Activated CD8-positive, alpha-beta T cell treated with anti-CD3 and anti-CD28 coated beads for 36 hours (primary cell): ENCODE measurements around the gene CRIP2. TPM values are rescaled to one million over a fixed set of nuclear protein-coding genes. Genes with fewer than 3 reads are reported as not detected.
A peak's percentile ranks its signal among the peaks of the same experiment; 100 is the strongest.

Source experiments
- ATAC-seq: fragments of 200-7000 bp; cut with Tn5 transposase; one replicate; pipeline ENCODE4 v1.10.0; 2021; ENCODE audit warnings: mild to moderate bottlenecking, moderate library complexity
- CTCF ChIA-PET: fragments of 350-600 bp; sonication (Branson Sonifier 250); formaldehyde crosslinking; loops from one replicate; lab custom pipeline; 2021; ENCODE audit warnings: antibody characterized with exemption; lab: Charles Lee
- POLR2A ChIA-PET: fragments of 350-600 bp; sonication (Branson Sonifier 250); formaldehyde crosslinking; loops from one replicate; lab custom pipeline; 2021; ENCODE audit warnings: antibody characterized with exemption; lab: Charles Lee
- DNase-seq: peaks from one replicate; pipeline ENCODE4 v3.0.0-alpha.2; 2020
- H3K27ac Mint-ChIP-seq: one replicate; pipeline ENCODE4 v1.8.0; 2021; ENCODE audit warnings: mild to moderate bottlenecking, mixed read lengths
- H3K27me3 Mint-ChIP-seq: one replicate; pipeline ENCODE4 v1.8.0; 2021; ENCODE audit warnings: mixed read lengths
- H3K36me3 Mint-ChIP-seq: one replicate; pipeline ENCODE4 v1.8.0; 2021; ENCODE audit warnings: low read depth, mixed read lengths
- H3K4me1 Mint-ChIP-seq: one replicate; pipeline ENCODE4 v1.8.0; 2021; ENCODE audit warnings: low read depth, mixed read lengths
- H3K4me3 Mint-ChIP-seq: one replicate; pipeline ENCODE4 v1.8.0; 2021; ENCODE audit warnings: mild to moderate bottlenecking, moderate library complexity, mixed read lengths
- H3K9me3 Mint-ChIP-seq: one replicate; pipeline ENCODE4 v1.8.0; 2021; ENCODE audit warnings: mixed read lengths
- intact Hi-C: fragments of 100-400 bp; cut with micrococcal nuclease; formaldehyde crosslinking; loops from one replicate; pipeline ENCODE4 v1.10.0; 2022
- total RNA-seq, 2 experiments: library from RNA; stranded (reverse); gene quantifications; one replicate each; pipeline ENCODE4 v1.2.3, GENCODE V29; 2021
- TF ChIP-seq, protein P1 (sequence below): fragments of 200-600 bp; IDR thresholded peaks from one replicate; pipeline ENCODE4 v1.8.0; 2022; ENCODE audit warnings: antibody characterized with exemption, mild to moderate bottlenecking

CRIP2 gene
- total RNA-seq, 2 experiments from 2014 or later: 0.45 TPM; not detected in 1

DNA sequence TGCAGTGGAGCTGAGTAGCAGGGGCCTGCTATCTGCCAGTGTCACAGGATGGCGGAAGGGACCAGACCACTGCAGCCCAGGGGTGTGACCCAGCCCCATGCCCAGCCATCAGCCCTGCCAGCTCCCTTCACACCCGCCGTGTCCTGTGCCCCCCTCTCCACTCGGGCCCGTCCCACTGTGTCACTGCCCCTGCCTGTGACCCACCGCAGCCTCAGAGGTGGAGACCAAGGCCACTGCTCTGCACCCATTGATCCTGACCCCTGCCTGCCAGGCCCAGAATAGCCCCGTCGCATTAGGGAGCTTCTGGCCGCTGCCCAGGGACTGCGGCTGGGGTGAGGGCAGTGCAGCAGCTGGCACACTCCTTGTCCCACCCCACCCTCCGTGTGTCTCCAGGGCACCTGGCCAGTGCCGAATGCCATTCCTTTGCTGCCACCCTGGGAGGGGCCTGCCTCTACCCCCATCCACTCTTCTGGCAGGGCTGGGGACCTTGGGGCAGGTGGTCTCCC, 2.1 kb upstream of the CRIP2 start:
- ATAC-seq: no peak
- no peak overlapping the region for H3K27ac Mint-ChIP-seq
- peaks cover 10% of the 10 kb centered on the region for H3K4me1 Mint-ChIP-seq
- DNase-seq: no peak
- H3K9me3 Mint-ChIP-seq: no peaks in the 10 kb centered on the region
- intact Hi-C loops: no loop called here
- no peak overlapping the region for H3K4me3 Mint-ChIP-seq
- TF ChIP-seq, protein P1, sequence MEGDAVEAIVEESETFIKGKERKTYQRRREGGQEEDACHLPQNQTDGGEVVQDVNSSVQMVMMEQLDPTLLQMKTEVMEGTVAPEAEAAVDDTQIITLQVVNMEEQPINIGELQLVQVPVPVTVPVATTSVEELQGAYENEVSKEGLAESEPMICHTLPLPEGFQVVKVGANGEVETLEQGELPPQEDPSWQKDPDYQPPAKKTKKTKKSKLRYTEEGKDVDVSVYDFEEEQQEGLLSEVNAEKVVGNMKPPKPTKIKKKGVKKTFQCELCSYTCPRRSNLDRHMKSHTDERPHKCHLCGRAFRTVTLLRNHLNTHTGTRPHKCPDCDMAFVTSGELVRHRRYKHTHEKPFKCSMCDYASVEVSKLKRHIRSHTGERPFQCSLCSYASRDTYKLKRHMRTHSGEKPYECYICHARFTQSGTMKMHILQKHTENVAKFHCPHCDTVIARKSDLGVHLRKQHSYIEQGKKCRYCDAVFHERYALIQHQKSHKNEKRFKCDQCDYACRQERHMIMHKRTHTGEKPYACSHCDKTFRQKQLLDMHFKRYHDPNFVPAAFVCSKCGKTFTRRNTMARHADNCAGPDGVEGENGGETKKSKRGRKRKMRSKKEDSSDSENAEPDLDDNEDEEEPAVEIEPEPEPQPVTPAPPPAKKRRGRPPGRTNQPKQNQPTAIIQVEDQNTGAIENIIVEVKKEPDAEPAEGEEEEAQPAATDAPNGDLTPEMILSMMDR: no peak
- POLR2A ChIA-PET: interaction anchor here (0.6 to 1.2 kb wide), 2 partner anchors 8 to 99 kb away, joined by 4 to 7 read pairs; no protein-coding TSS in a partner anchor
- H3K36me3 Mint-ChIP-seq: peaks cover 2% of the 10 kb centered on the region
- CTCF ChIA-PET: interaction anchor here (1.2 to 3.4 kb wide), 4 partner anchors 8 to 101 kb away, joined by 3 to 20 read pairs (median 5); no protein-coding TSS in a partner anchor
- H3K27me3 Mint-ChIP-seq: peaks cover 14% of the 10 kb centered on the region

DNA sequence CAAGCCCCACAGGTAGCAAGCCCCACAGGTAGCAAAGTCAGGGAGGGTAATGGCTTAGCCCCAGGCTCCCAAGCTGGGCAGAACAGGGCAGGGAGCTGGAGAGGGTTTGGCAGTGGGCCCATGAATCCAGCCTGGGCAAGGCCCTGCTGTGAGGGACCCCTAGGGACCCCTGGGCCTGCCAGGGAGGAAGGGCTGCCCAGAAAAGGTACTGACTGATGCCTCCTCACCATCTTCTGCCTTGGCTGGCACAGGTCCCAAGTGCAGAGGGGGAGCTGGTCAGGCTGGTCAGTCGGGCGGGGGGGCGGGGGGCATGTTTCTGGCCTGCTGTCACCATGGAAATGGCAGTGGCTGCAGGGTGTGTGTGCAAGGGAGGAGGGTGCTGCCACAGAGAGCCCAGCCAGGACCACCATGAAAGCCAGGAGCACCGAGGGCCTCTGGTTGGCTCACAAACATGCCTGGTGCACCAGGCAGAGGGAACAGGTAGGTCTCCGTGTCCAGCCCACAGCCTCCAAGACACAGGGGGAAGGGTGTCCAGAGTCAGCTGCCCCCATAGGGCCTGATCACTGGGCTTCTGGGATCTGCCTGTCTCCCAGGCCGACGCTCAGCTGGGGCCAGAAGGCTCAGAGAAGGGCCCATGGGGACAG, 1.5 kb upstream of the CRIP2 start:
- intact Hi-C loops: no loop called here
- ChIA-PET POLR2A (interaction anchor here (0.8 kb wide), 1 partner anchor 17 kb away, joined by 3 read pairs; no protein-coding TSS in a partner anchor), CTCF (interaction anchor here (0.8 to 3.4 kb wide), 4 partner anchors 8 to 102 kb away, joined by 3 to 20 read pairs (median 4); no protein-coding TSS in a partner anchor)
- DNase-seq: no peak
- H3K27me3 Mint-ChIP-seq: peaks cover 14% of the 10 kb centered on the region
- H3K9me3 Mint-ChIP-seq: no peaks in the 10 kb centered on the region
- no peak overlapping the region for H3K27ac Mint-ChIP-seq
- peaks cover 10% of the 10 kb centered on the region for H3K4me1 Mint-ChIP-seq
- H3K36me3 Mint-ChIP-seq: peaks cover 2% of the 10 kb centered on the region
- no peak for ATAC-seq
- TF ChIP-seq, protein P1: no peak
- H3K4me3 Mint-ChIP-seq: no peak overlapping the region

DNA sequence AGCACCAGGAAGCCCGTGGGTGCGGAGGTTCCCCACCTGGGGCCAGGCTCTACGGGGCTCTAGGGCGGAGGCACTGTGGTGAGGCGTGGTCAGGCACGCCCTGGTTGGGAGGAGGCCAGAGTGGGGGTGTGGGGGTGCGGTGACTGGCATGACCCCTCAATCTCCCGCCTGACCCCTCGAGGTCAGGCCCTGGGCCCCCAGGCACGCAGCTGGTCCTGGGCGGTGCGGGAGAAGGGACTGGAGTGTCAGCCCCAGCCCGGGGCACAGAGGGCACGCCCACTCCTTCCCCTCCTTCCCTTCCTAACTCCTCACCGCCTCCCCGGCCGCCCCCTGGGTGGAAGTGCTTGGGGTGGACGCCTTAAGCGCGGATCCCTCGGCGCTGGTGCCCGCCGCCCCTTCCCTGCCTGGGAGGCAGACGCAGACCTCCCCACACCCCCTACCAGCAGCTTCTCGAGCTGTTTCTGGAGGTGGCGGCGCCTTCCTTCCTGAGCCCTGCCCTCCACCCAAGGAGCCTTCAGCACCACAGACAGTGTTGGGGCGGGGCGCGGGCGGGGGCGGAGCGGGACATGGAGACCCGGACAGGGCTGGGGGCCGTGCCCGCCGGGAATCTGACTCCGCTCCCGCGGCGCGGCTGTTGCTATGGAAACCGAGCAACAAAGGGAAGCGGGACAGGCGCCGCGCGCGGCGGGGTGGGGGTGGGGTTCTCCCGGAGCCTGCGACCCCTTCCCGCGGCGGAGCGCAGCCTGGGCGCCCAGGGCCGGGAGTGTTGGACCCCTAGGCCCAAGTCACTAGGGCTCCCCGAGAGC, 741 bp upstream of the CRIP2 start:
- Mint-ChIP-seq H3K4me1 (peaks cover 10% of the 10 kb centered on the region), H3K4me3 (no peak overlapping the region), H3K36me3 (peaks cover 2% of the 10 kb centered on the region), H3K9me3 (no peaks in the 10 kb centered on the region), H3K27me3 (peaks cover 14% of the 10 kb centered on the region), H3K27ac (no peak overlapping the region)
- DNase-seq (peak; percentile 73), ATAC-seq (peak; percentile 58)
- ChIA-PET POLR2A (interaction anchor here (0.8 kb wide), 1 partner anchor 16 kb away, joined by 3 read pairs; no protein-coding TSS in a partner anchor), CTCF (interaction anchor here (0.8 to 3.4 kb wide), 3 partner anchors 16 to 103 kb away, joined by 3 to 20 read pairs (median 3); no protein-coding TSS in a partner anchor)
- TF ChIP-seq, protein P1: no peak
- intact Hi-C loops: no loop called here

DNA sequence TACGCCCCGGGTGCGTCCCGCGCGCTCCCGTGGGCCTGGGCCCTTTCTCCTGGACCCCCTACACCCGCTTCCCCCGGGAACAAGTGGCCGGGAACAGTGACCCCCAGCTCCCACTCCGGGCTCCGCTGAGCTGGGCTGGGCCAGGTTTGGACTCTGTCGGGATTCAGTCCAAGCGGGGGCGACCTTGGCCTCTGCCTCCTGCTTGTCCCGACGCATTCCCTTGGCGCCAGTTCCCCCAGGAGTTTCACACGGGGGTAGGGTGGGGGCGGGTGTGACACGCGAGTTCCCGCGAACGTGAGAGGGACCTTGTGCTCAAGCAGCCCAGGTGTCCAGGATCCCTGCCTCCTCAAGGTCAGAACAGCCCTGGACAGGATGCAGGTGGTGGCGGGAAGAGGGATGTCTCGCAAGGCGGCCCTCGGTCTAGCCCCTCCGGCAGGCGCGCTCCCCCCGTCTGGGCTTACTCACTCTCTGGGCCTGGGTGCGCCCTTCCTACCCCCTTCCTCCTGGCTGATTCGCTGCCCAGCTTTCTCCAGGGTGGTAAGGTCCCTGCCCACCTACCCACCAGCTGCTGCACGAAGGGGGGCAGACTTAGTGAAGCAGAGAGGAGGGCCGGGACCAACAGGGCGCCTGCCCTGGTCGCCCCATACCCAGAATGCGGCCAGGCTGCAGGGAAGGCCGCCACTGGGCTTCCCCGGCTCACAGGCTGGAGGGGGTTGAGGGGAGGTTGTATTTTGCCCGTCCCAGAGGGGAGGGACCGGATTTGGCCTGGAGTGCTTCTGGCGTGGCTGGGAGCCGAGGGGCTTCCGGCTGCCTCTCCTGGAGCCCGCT, 862 bp downstream of the CRIP2 start:
- DNase-seq (peak; percentile 13), ATAC-seq (no peak)
- Mint-ChIP-seq H3K4me3 (peak overlapping the region; percentile 40), H3K4me1 (peaks cover 20% of the 10 kb centered on the region), H3K27me3 (peaks cover 23% of the 10 kb centered on the region), H3K27ac (no peak overlapping the region), H3K9me3 (no peaks in the 10 kb centered on the region), H3K36me3 (peaks cover 2% of the 10 kb centered on the region)
- ChIA-PET POLR2A (interaction anchor here (0.7 kb wide), 1 partner anchor 30 kb away, joined by 4 read pairs; no protein-coding TSS in a partner anchor), CTCF (interaction anchor here (1.6 to 2.0 kb wide), 2 partner anchors 14 to 27 kb away, joined by 4 read pairs; no protein-coding TSS in a partner anchor)
- intact Hi-C loops: no loop called here
- TF ChIP-seq, protein P1: no peak
